ENCODE measurements around the gene SMYD3.

GRCh38 chr1:246152986-246153431, 354.1 kb downstream of the SMYD3 start:
- TF ChIP-seq CTCF (conservative IDR thresholded peaks at IDR 0.05; ENCODE audit: low read depth, low read length) (no peak), POLR2A (IDR thresholded peaks at IDR 0.05; ENCODE audit: low read depth, low read length) (no peak), ELK1 (IDR thresholded peaks at IDR 0.05; ENCODE audit: borderline replicate concordance, low read depth, low read length) (no peak), MAFK (IDR thresholded peaks at IDR 0.05; ENCODE audit: low read depth, low read length) (no peak)
